Esophagus mucosa (tissue), 1 donor: ENCODE data around the gene FRAS1. TPM values are rescaled to one million over a fixed set of nuclear protein-coding genes. Genes with fewer than 3 reads are reported as not detected.
A peak's percentile ranks its signal among the peaks of the same experiment; 100 is the strongest.
"Not testable (repeated sequence)": the region's sequence is repeated elsewhere in the genome, so short reads cannot be mapped to it uniquely, and the experiment has no call there.

ENCODE experiments used
- ATAC-seq: fragments of 200-7000 bp; cut with Tn5 transposase; one replicate; pipeline ENCODE4 v1.9.1; 2020
- total RNA-seq: library from RNA; stranded (reverse); gene quantifications from one replicate; pipeline ENCODE4 v1.2.4, GENCODE V29; 2023
- donor health status: DM: yes; HTN: yes; CAD: no.

Gene FRAS1
- total RNA-seq, 1 donor from 2014 or later = 2.6 TPM

DNA sequence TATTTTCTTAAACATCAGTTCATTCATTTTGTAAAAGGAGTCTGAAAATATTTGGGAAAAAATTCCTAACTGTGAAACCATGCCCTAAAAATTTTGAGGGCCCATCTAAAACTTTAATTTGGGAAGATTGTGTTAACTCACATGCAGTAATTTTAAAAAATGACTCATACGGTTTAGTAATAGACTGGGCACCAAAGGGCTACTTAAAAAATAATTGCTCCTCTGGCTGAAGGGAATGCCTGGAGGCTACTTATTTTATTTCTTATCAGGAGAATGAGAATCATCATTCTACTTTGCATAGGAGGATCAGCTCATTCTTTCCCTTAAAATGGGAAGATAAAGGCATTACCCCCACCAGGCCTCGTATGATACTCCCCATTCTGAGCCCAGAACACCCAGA, 271.5 kb downstream of the FRAS1 start:
- not testable (repeated sequence) for ATAC-seq

DNA sequence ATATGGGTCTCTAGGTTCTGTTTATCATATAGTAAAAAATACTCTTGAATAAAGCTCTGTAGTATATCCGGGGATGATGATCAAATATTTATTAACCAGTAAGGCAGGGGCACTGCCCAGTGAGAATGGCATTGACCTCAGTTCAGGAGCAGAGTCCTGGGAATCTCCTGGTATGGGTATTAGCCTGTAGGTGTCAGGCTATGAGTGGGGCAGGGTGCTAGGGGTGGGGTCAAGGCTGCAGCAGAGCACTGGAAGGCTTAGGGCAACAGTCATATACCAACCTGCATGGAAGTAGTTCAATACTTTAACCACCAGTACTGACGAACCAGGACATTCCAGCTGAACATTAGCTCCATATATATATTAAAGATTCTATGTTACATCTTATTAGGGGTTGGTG, 274.1 kb downstream of the FRAS1 start:
- no peak for ATAC-seq

DNA sequence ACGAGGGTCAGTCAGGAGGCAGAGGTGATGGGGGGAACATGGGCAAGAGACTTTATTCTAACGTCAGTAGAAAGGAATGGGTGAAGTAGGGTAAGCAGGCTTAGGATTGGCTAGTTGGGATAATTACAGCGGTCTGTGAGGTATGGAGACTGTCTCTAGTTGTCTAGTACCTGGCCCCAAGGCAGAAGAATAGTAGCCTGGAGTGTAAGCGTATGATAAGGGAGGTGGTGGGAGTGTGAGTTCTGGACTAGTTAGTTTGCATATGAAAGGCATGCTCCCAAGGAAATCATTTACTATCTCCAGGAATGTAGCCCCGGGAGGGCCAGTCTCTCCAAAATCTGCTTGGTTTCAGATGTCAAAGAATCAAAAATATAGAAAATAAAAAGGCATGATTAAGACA, 274.8 kb downstream of the FRAS1 start:
- ATAC-seq = no peak

DNA sequence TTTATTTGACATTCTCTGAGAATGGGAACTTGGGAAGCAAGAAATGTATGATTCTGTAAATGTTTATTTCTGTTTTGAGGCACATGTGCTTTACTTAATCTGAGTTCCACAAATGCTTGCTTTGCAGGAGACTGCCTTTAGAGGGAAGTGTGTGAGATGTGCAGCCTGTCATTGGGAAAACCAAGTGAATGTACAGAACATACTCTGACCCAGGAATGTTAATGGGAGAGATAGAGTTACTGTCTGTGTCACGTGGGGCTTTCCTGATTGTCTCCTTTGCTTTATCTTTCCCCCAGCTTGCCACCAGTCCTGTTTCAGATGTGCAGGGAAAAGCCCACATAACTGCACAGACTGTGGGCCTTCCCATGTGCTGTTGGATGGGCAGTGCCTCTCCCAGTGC, 275.9 kb downstream of the FRAS1 start:
- no peak for ATAC-seq

DNA sequence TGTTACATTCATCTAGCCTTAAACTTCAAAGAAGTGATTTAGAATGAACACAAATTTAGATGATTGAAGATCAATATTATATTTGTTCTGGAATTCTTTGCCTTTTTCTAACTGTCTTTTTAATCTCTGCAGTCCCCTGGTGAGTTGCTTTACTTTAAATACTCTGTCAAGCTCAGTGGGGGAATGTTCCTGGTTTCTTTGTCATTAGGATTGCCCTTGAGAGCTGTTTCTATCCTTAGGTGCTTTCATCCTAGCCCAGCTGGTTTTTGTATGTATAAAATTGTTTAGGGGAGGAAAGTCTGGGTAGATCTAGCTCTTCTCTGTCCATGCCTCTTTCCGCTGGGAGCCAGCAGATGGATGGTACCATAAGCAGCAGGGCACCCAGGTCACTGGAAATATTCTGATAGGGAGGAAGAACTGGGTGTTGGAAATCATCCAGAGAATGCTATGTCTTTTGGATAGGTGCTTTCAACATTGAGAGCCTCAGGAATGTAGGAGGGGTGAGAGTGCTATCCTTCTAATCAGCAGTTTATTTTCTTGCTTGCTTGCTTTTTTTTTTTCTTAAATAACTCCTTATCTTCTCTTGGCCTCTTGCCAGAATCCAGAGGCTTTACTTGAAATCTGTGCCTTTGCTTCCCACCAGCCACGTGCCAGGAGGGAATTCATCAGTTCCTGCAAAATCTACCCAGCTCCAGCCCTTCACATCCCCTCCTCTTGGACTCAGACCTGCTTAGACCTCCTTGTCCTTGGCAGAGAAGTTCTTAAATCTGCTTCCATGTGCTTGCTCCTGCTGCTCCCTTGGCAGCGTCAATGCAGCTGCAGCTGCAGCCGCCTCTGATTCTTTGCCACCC, 279.2 kb downstream of the FRAS1 start:
- no peak for ATAC-seq

DNA sequence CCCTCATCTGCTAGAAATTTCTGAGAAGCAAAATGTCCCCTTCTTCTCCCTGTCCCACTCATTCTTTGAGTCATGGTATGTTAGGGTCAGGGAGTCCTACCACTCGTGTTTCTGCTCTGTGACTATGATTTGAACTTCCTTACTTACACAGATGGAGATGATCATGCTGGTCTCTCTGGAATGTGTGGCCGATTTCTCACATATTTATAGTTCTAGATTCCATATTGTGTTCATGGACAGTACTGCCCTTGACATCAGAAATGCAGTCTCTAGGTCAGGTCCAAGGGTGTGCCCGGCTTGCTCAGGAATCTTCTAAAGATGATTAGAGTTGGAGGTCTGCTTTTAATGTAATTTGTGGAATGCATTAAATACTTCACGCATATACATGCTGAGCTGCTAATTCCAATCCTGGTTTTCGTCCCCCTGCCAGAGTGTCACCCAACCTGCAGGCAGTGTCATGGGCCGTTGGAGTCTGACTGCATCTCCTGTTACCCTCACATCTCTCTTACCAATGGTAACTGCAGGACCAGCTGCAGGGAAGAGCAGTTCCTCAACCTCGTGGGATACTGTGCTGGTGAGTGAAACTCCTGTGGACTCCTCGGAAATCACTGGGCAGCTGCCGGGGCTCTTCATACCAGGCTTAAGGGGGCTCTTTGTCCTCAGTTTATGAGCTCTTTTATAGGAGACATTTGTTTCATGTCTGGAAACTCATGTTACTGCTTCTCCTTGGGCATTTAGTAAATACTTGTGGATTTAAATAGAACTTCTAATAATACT, 280.3 kb downstream of the FRAS1 start:
- ATAC-seq = no peak

DNA sequence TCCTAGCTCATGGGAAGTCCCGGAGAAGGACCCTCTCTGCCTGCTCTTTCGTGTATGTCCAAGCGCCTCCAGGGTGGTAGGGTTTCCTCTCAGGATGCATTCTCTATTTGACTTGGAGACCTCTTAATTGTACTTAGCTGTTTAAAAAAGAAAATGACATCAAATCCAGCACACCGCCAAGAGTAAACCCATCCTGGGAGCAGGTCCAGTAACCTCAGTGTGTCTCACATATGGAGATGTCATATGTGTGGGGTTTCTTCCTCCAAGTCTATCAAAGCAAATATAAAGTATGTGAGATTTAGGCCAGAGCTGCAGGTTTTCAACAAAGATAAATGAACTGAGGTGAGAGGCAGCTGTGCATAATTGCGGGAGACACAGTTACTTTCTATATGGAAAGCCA, 285.0 kb downstream of the FRAS1 start:
- ATAC-seq = no peak

DNA sequence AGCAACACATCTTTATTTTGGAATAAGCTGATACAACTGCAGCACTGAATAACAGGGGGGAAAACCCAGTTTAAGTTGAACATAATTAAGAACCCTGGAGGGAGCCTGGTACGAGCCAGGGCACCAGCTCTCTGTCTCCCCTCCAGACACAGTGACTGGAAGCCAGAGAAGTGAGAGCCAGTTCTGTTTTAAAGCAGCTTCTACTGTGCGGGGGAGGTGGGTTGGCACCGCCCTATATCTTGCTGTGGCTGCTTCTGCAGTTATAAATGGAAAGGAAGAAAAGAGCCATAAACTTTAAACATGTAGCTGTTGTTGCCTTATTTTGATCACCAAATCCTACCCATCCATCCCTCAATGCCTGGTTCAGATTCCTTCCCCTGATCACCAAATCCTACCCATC, 286.6 kb downstream of the FRAS1 start:
- ATAC-seq = no peak

DNA sequence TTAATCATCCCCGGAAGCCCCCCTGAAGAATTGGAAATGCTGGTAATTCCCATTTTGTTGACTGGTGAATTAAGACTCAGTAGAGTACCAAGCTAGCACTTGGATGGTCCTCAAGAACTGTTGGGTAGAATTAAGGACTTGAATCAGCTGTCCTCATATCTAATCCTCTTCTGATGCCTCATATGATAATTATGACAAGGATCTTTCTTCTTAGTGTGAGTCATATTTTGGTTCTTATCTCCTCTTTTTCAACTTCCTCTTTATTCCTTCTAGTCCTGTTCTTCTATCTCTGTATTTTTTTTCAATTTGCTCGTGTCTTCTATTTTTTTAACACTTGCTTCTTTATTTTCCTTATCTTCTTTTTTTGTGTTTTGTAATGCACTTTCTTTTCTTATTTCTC, 288.1 kb downstream of the FRAS1 start:
- no peak for ATAC-seq

DNA sequence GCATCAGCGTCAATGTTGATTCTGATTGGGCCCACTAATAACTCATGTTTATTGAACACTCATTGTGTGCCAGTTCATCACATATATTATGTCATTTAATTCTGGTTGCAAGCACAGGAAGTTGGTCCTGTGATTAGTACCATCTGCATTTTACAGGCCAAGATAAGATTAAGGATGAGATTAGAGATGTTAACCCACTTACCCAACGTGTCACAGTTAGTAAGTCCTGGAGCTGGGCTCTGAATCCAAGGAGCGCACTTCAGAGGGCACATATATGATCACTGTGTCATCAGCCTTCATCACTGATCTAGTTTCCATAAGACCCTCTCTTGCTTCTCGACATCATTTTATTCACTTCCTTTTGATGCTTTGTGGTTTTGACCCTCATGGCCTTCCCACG, 289.1 kb downstream of the FRAS1 start:
- ATAC-seq = no peak

DNA sequence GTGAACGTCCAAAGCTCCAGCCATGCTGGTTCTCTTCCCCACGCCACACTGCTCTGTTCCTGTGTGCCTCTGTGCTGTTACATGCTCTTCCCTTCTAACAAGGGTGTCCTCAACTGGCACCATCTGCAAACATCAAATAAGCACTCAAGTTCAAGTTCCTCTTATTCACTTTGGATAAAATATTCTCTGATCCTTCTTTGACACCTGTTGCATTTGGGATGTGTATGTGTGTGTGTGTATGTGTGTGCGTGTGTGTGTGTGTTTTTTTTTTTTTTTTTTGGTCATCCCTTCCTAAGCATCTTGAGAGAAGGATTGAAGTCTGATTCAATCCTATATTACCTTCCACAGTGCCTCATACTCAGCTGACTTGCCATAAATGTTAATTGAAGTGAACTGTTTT, 290.4 kb downstream of the FRAS1 start:
- no peak for ATAC-seq

DNA sequence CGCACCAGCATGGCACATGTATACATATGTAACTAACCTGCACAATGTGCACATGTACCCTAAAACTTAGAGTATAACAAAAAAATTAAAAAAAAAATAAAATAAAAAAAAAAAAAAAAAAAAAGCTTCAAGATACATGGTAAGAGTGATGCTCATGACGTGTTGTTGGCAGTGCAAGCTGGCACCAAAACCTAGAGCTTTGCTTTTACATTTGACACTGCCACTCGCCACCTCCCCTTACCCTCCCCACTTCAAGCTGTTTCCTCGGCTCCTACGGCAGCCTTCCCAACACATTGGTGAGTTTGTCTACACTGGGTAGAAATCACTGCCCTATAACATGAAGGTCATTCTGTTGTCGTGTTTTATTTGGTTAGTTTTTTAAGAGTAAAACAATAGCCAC, 296.8 kb downstream of the FRAS1 start:
- no peak for ATAC-seq

DNA sequence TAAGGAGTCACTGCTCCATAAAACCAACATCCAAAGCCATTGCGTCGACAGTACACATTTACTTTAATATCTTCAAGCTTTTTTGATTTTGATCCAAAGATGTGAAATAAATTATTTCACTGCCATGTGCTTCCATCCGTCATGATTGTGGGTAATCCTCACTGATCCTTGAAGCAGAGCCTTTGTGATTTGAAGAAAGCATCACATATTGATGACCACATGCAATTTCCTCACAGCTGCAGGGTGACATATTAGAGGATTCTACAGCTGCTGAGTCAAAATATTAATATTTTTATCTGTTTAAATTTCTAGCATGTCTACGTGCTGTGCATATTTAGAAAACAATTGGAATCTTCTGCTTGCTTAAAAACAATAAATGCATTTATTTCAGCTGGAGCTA, 297.7 kb downstream of the FRAS1 start:
- ATAC-seq = no peak

DNA sequence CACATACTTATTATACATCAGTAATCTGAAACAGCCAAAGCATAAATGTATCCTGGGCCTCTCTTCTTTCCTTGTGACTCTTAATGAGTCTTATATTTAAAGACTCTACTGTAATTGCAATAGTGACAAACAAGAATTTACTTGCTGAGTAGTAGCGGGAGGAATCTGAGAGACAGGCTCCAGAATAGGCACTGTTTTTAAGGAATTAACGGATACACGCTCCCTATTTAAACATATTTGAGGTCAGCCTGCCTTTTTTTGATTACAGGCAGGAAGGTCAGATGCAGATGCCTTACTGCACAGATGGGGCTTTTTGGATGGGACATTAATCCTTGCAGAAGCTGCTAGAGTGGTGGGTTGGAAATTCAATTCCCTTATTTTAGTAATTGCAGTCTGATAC, 298.2 kb downstream of the FRAS1 start:
- no peak for ATAC-seq

DNA sequence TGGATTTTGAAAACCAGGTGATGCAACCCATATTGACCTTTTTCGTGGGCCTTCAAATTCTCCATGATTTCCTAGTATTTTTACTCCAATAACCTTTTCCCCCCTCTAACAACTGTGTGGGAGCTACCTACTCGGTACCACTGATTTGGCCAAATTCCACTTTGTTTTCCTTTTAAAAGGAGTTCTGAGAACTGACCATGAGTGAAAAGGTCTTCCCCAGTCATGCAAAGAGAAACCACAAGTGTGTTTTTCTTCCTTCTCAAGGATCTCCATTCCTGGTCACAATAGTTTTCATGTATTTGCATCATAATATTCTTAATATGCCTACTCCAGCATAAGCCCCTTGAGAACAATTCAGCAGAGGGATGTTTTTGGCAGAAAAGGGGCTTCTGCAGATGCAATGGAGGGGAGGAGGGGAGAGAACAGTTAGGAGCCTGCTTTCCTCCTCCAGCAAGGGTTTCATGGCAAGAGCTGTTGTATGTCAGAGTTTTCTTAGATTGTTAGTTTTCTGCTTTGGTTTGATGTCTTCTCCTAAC, 299.2 kb downstream of the FRAS1 start:
- ATAC-seq = no peak

DNA sequence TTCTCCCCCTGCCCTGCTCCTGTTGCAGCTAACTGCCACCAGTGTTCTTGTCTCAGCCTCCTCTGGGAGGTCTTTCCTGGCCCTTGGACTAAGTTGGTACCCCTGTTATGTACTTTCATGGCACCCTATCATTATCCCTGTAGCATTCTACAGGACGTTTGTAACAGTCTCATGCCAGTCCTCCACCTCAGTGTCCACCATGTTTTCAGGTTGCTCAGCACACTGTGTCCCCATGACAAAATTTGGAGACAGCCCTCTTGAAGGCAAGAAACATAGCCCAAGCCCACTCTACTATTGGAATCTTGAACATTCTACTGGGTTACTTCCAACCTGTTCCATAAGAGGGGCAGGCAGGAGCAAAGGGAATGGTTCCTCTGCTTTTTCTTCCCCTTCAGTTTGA, 300.0 kb downstream of the FRAS1 start:
- ATAC-seq = no peak

DNA sequence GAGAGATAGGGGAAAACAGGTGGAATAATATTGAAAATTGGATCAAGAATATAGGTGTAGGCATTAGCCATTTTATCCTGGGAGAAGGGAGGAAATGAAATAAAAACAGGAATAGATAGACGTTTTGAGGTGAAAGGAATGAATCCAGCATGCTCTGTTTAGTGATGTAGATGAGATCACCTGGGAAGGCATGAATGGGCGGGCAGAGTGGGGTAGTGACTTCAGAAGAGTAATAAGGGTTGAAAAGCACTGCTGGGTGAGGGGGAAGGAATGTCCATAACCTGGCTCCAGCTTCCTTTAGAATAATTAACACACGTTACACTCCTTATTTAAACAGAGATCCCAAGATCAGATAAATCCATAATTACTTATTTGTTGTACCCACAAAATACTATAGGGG, 303.3 kb downstream of the FRAS1 start:
- ATAC-seq = no peak

DNA sequence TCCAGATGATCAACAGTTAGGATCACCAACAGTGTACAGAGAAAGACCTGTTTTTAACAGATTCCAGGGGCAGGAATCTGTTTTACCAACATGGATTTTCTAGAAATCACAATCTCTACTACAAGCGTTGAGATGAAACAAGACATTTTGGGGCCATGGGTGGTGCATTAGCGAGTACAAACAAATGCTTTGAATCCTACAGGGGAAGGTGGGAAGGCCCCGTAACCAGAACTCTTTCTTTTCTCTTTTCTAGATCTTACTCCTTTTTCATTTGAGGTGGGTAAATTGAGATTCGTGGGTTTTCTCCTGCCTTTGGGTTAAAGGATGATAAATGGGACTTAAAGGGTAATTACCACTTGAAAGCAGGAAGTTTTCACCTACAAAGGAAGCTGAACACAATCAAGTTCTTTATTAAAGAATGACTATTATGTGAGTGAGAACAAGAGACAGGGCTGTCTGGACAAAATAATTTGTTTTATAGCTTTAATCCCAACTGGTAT, 304.5 kb downstream of the FRAS1 start:
- ATAC-seq = no peak

DNA sequence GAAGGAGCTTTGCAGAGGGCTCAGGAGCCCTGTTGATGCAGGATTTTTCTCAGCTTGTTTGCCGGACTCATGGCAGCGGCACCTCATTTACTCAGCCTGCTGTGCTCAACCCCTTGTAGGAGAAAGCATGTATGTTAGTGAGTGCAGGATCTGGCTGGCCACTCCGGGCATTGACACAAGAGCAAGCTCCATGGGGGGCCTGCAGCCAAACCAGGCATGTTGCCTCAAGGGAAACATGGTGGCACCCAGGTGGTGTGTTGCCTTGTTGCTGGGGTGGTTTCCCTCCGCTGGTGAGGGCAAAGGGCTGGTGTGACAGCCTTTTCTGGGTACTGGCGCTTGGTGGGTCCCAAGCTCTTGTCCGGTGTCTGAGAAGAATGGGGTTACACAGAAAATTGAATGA, 305.2 kb downstream of the FRAS1 start:
- no peak for ATAC-seq

DNA sequence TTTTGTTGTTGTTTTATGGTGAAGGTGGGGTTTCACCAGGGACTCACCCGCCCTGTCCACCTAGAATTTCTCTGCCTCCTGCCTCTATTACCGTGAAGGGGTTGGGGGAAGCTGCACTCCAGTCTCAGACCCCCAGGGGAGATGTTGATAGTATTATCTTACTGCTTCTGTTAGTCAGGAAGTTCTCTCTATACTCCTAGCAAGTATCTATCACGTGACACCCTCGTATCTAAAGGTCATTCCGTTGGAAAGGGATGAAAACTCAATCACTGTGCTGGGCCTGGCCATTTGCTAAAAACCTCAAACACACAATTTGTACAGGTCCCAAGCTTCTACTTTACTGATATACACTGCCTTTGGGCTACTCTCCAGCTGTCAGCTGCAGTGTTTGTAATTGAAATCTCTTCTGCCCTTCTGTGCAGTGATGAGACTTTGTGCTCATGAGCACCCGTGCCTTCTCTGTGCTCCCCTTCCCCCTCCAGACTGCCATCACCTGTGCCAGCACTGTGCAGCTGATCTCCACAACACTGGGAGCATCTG, 306.0 kb downstream of the FRAS1 start:
- ATAC-seq = no peak

DNA sequence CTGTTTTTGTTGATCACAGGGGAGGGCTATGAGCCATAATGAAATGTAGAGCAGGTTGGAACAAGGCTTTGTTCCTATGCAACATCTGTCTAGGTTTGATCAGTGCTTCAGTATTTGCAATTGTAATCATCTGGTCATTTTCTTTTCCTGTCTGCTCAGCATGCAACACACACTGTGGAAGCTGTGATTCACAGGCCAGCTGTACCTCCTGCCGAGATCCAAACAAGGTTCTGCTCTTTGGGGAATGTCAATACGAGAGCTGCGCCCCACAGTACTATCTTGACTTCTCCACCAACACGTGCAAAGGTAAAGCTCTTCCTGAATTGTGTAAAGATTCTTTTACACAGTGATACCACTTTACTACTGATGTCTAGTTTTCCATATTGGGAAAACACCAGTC, 312.6 kb downstream of the FRAS1 start:
- ATAC-seq = peak; percentile 42

DNA sequence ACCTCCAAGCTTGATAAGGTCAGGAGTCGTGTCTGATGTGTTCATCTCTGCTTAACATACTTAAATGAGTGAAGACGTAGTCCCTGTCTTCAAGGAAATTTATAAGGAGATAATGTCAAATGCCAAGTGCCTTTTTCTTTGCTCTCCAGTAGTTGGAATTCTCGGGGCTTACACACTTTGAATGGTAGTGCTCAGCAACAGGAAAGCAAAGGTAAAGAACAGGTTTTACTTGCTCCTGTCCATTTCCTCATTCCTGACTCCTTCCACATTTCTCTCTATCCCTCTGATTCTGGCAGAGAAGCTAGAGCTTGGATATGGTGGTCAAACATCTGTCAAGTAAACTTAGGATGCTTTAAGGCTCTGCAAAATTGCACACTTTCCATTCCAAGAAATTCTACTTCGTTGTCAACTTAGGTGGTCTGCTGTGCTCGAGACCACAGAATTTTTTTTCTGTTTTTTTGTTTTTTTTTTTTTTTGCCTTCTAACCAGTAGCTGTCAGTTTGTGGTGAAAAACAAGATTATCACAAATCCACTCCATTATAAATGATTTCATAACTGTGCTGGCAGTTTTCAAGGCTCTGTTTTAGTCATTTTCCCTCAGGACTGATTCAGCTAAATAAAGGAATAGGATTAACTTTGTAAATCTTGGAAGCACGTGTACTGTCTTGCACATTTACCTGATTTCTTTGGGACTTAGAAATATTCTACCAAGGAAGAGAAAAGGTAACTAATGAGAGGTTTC, 313.7 kb downstream of the FRAS1 start:
- ATAC-seq = peak; percentile 86
